CD14-positive monocyte (primary cell): ENCODE data around the gene GPR143. TPM values are rescaled to one million over a fixed set of nuclear protein-coding genes. Genes with fewer than 3 reads are reported as not detected.

Source experiments
- DNase-seq, 3 donors: peaks; one replicate each; pipeline ENCODE4 v3.0.0-alpha.2; 2011 to 2022
- H2AFZ ChIP-seq: 2 replicates; pipeline ENCODE4 v1.6.0; 2012; ENCODE audit warnings: mild to moderate bottlenecking, low read depth, low read length, inconsistent platforms; ENCODE audit not compliant: insufficient read depth, poor library complexity, severe bottlenecking
- H3K27ac ChIP-seq, 2 donors: 1 replicate in 1 of 2; 2 replicates in 1 of 2; pipeline ENCODE4 v1.5.1; 2012 to 2013; ENCODE audit warnings: low read length in 2 of 2, control low read depth in 1 of 2, inconsistent platforms in 1 of 2, low read depth in 1 of 2, mild to moderate bottlenecking in 1 of 2
- H3K27me3 ChIP-seq, 2 donors: one replicate each; pipeline versions ENCODE4 v1.6.0 to v1.6.1; 2011 to 2013; ENCODE audit warnings: low read length in 2 of 2; ENCODE audit not compliant: control insufficient read depth in 2 of 2, insufficient read depth in 2 of 2
- H3K36me3 ChIP-seq, 2 donors: replicated peaks in 1 of 2; 1 replicate in 1 of 2; 2 replicates in 1 of 2; pipeline versions ENCODE4 v1.5.1 to v1.6.1; 2012 to 2013; ENCODE audit warnings: low read length in 2 of 2, control low read depth in 1 of 2, inconsistent platforms in 1 of 2, mild to moderate bottlenecking in 1 of 2; ENCODE audit not compliant: insufficient read depth in 2 of 2, control insufficient read depth in 1 of 2
- H3K4me1 ChIP-seq, 2 donors: 1 replicate in 1 of 2; 2 replicates in 1 of 2; pipeline versions ENCODE4 v1.5.1 to v1.6.1; 2012 to 2013; ENCODE audit warnings: low read length in 2 of 2, control low read depth in 1 of 2, inconsistent platforms in 1 of 2, mild to moderate bottlenecking in 1 of 2, moderate library complexity in 1 of 2; ENCODE audit not compliant: insufficient read depth in 2 of 2, control insufficient read depth in 1 of 2
- H3K4me2 ChIP-seq: replicated peaks from 2 replicates; pipeline ENCODE3; 2012; ENCODE audit warnings: low read length, moderate library complexity, mild to moderate bottlenecking; ENCODE audit not compliant: poor library complexity, severe bottlenecking; ENCODE audit errors: extremely low read depth
- H3K4me3 ChIP-seq, 3 experiments: fragments of 200-600 bp in 1 of 3; sonication (generic) in 1 of 3; replicated peaks in 1 of 3; 1 replicate in 2 of 3; 2 replicates in 1 of 3; pipeline ENCODE4 v1.5.1; 2011 to 2013; ENCODE audit warnings: low read length in 3 of 3, mild to moderate bottlenecking in 3 of 3, control low read depth in 2 of 3, low read depth in 2 of 3, inconsistent platforms in 1 of 3, moderate library complexity in 1 of 3
- H3K79me2 ChIP-seq: 2 replicates; pipeline ENCODE4 v1.6.0; 2012; ENCODE audit warnings: mild to moderate bottlenecking, control low read depth, inconsistent platforms, low read length, moderate library complexity; ENCODE audit not compliant: insufficient read depth
- H3K9ac ChIP-seq: 2 replicates; pipeline ENCODE4 v1.6.0; 2017; ENCODE audit warnings: low read length, mild to moderate bottlenecking; ENCODE audit not compliant: insufficient read depth, poor library complexity, severe bottlenecking
- H3K9me3 ChIP-seq, 2 donors: replicated peaks in 1 of 2; 1 replicate in 1 of 2; 2 replicates in 1 of 2; pipeline versions ENCODE4 v1.5.1 to v1.6.1; 2012 to 2013; ENCODE audit warnings: low read length in 2 of 2, control low read depth in 1 of 2; ENCODE audit not compliant: control insufficient read depth in 1 of 2, insufficient read depth in 1 of 2
- H4K20me1 ChIP-seq: 2 replicates; pipeline ENCODE4 v1.6.0; 2012; ENCODE audit warnings: mild to moderate bottlenecking, low read length, control low read depth, moderate library complexity; ENCODE audit not compliant: insufficient read depth
- H3K27ac Mint-ChIP-seq, 7 donors: one replicate each; pipeline ENCODE4 v1.8.0; 2020; ENCODE audit warnings: mild to moderate bottlenecking in 7 of 7, mixed read lengths in 7 of 7, moderate library complexity in 6 of 7, inconsistent platforms in 2 of 7
- H3K27me3 Mint-ChIP-seq, 3 donors: one replicate each; pipeline ENCODE4 v1.8.0; 2021 to 2022; ENCODE audit warnings: low read depth in 3 of 3, mild to moderate bottlenecking in 3 of 3, mixed read lengths in 3 of 3, moderate library complexity in 3 of 3, inconsistent platforms in 1 of 3
- H3K36me3 Mint-ChIP-seq, 2 donors: one replicate each; pipeline ENCODE4 v1.8.0; 2020; ENCODE audit warnings: mixed read lengths in 2 of 2, inconsistent platforms in 1 of 2, mild to moderate bottlenecking in 1 of 2
- H3K4me1 Mint-ChIP-seq: one replicate; pipeline ENCODE4 v1.8.0; 2020; ENCODE audit warnings: mild to moderate bottlenecking, mixed read lengths
- H3K4me3 Mint-ChIP-seq, 2 donors: one replicate each; pipeline ENCODE4 v1.8.0; 2020; ENCODE audit warnings: mild to moderate bottlenecking in 2 of 2, mixed read lengths in 2 of 2, moderate library complexity in 1 of 2
- H3K9me3 Mint-ChIP-seq, 7 donors: one replicate each; pipeline ENCODE4 v1.8.0; 2020 to 2022; ENCODE audit warnings: mixed read lengths in 7 of 7, mild to moderate bottlenecking in 6 of 7, moderate library complexity in 6 of 7, inconsistent platforms in 2 of 7
- WGBS: methylation state at CpG from one replicate; pipeline ENCODE4 v1.1.5; 2013; ENCODE audit warnings: missing lambda C conversion rate; ENCODE audit not compliant: insufficient coverage; 5-methylcytosine and 5-hydroxymethylcytosine counted together
- intact Hi-C, 2 donors: fragments of 100-400 bp; cut with micrococcal nuclease; formaldehyde crosslinking; loops; one replicate each; pipeline versions ENCODE4 v1.15.0 to v1.15.1; 2023
- polyA plus RNA-seq, 3 donors: library from polyadenylated mRNA; depleted of rRNA in 1 of 3; unstranded in 2 of 3; stranded (reverse) in 1 of 3; fragments of 300-500 nt in 2 of 3; fragments of >200 nt in 1 of 3; fragmentation: Illumina TruSeq in 2 of 3; gene quantifications; 1 replicate in 2 of 3; 2 replicates in 1 of 3; pipeline ENCODE4 v1.2.3, GENCODE V29; 2012 to 2021
- TF ChIP-seq, protein P1 (sequence below): fragments of 200-600 bp; IDR thresholded peaks from one replicate; pipeline ENCODE4 v1.8.0; 2022; ENCODE audit warnings: antibody characterized with exemption, mild to moderate bottlenecking

Gene GPR143
- polyA plus RNA-seq, 3 donors: not detected

- Histone ChIP-seq H3K9me3 (peaks cover 3 to 5% of the 10 kb centered on the region in 2 donors), H3K4me1 (no peaks in the 10 kb centered on the region), H4K20me1 (no peaks in the 10 kb centered on the region), H3K4me3 (no peak overlapping the region), H3K27ac (no peak overlapping the region), H3K36me3 (no peaks in the 10 kb centered on the region), H3K27me3 (peaks cover 0 to 4% of the 10 kb centered on the region in 2 donors), H3K79me2 (no peaks in the 10 kb centered on the region), H3K4me2 (no peak overlapping the region), H3K9ac (no peak overlapping the region), H2AFZ (no peak overlapping the region)
- DNase-seq: no peak
- H3K27me3 Mint-ChIP-seq: peaks cover 13 to 39% (median 17%) of the 10 kb centered on the region in 3 donors
- TF ChIP-seq, protein P1, sequence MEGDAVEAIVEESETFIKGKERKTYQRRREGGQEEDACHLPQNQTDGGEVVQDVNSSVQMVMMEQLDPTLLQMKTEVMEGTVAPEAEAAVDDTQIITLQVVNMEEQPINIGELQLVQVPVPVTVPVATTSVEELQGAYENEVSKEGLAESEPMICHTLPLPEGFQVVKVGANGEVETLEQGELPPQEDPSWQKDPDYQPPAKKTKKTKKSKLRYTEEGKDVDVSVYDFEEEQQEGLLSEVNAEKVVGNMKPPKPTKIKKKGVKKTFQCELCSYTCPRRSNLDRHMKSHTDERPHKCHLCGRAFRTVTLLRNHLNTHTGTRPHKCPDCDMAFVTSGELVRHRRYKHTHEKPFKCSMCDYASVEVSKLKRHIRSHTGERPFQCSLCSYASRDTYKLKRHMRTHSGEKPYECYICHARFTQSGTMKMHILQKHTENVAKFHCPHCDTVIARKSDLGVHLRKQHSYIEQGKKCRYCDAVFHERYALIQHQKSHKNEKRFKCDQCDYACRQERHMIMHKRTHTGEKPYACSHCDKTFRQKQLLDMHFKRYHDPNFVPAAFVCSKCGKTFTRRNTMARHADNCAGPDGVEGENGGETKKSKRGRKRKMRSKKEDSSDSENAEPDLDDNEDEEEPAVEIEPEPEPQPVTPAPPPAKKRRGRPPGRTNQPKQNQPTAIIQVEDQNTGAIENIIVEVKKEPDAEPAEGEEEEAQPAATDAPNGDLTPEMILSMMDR: no peak
- H3K4me1 Mint-ChIP-seq: no peaks in the 10 kb centered on the region
- intact Hi-C loops: no loop called here
- peaks cover 12 to 27% (median 21%) of the 10 kb centered on the region in 7 donors for H3K9me3 Mint-ChIP-seq
- 100% methylated on average over 2 of the region's 11 CpGs for WGBS
- H3K4me3 Mint-ChIP-seq: no peak overlapping the region
- no peaks in the 10 kb centered on the region for H3K36me3 Mint-ChIP-seq
- H3K27ac Mint-ChIP-seq: no peak overlapping the region
Measured at GRCh38 chrX:9797384-9798360, 32.0 kb upstream of the GPR143 start.

- Histone ChIP-seq H3K9ac (no peak overlapping the region), H4K20me1 (no peaks in the 10 kb centered on the region), H3K36me3 (no peaks in the 10 kb centered on the region), H3K27ac (no peak overlapping the region), H3K79me2 (no peaks in the 10 kb centered on the region), H3K9me3 (no peaks in the 10 kb centered on the region), H3K4me1 (no peaks in the 10 kb centered on the region), H2AFZ (no peak overlapping the region), H3K4me2 (no peak overlapping the region), H3K27me3 (peaks cover 0 to 12% of the 10 kb centered on the region in 2 donors), H3K4me3 (no peak overlapping the region)
- intact Hi-C loops: no loop called here
- Mint-ChIP-seq H3K27me3 (peaks cover 17 to 48% (median 27%) of the 10 kb centered on the region in 3 donors), H3K4me3 (no peak overlapping the region), H3K27ac (no peak overlapping the region), H3K4me1 (no peaks in the 10 kb centered on the region), H3K36me3 (no peaks in the 10 kb centered on the region), H3K9me3 (peaks cover 6 to 18% (median 12%) of the 10 kb centered on the region in 7 donors)
- DNase-seq: no peak
- TF ChIP-seq, protein P1: no peak
- 100% methylated on average over 1 of the region's 7 CpGs for WGBS
Measured at GRCh38 chrX:9794495-9794894, 28.8 kb upstream of the GPR143 start.
